WTC11 (cell line): ENCODE measurements around the gene CD44.

ENCODE experiments used
- CTCF ChIP-seq: fragments of 200-600 bp; IDR thresholded peaks from 2 replicates; pipeline ENCODE4 v1.8.0; 2022; ENCODE audit warnings: antibody characterized with exemption
- MYBL2 ChIP-seq: sonication (generic); formaldehyde crosslinking; IDR thresholded peaks from 2 replicates; pipeline ENCODE4 v1.8.1; 2023; ENCODE audit warnings: mild to moderate bottlenecking, moderate library complexity, missing genetic modification reagents

- no peak for TF ChIP-seq CTCF
- no peak for TF ChIP-seq MYBL2
These were observed 30.1 kb downstream of the CD44 start for GRCh38 chr11:35169112-35169511.
